A673 (cell line): ENCODE data around the gene CGNL1. TPM values are rescaled to one million over a fixed set of nuclear protein-coding genes. Genes with fewer than 3 reads are reported as not detected.

Experiments used
- BruUV-seq: library from RNA; stranded (reverse); fragments of 400-500 nt; replicated peaks from 2 replicates; lab custom pipeline; 2021; lab: Mats Ljungman, UMichigan
- CTCF ChIA-PET: fragments of 300-600 bp; sonication (Branson Sonifier 250); formaldehyde crosslinking; loops from one replicate; lab custom pipeline; 2022; ENCODE audit warnings: antibody characterized with exemption; lab: Charles Lee
- POLR2A ChIA-PET: fragments of 300-600 bp; sonication (Branson Sonifier 250); formaldehyde crosslinking; loops from one replicate; lab custom pipeline; 2022; ENCODE audit warnings: antibody characterized with exemption; ENCODE audit not compliant: low non-redundant PET; lab: Charles Lee
- DNase-seq: peaks from one replicate; pipeline ENCODE4 v3.0.0-alpha.2; 2015; ENCODE audit warnings: low spot score
- H3K27ac ChIP-seq: fragments of 200-600 bp; sonication (generic); 2 replicates; pipeline ENCODE4 v1.5.1; 2016; ENCODE audit warnings: mixed run types, low read depth, mild to moderate bottlenecking, mixed read lengths, antibody characterized with exemption, low read length; ENCODE audit not compliant: poor library complexity, severe bottlenecking
- H3K27me3 ChIP-seq: fragments of 200-600 bp; sonication (generic); replicated peaks from 2 replicates; pipeline ENCODE4 v1.6.1; 2017; ENCODE audit warnings: mixed run types, low read depth, mild to moderate bottlenecking, mixed read lengths, antibody characterized with exemption, low read length; ENCODE audit not compliant: insufficient read depth, poor library complexity
- H3K36me3 ChIP-seq: fragments of 200-600 bp; sonication (generic); 2 replicates; pipeline ENCODE4 v1.6.1; 2016; ENCODE audit warnings: mixed run types, mild to moderate bottlenecking, mixed read lengths, antibody characterized with exemption, low read length; ENCODE audit not compliant: insufficient read depth, poor library complexity, severe bottlenecking
- H3K4me1 ChIP-seq: fragments of 200-600 bp; sonication (generic); 2 replicates; pipeline ENCODE4 v1.6.1; 2017; ENCODE audit warnings: mixed run types, mild to moderate bottlenecking, mixed read lengths, antibody characterized with exemption, low read length; ENCODE audit not compliant: insufficient read depth, poor library complexity, severe bottlenecking
- H3K4me3 ChIP-seq: fragments of 200-600 bp; sonication (generic); 2 replicates; pipeline ENCODE4 v1.5.1; 2016; ENCODE audit warnings: low read depth, mixed run types, mild to moderate bottlenecking, mixed read lengths, low read length; ENCODE audit not compliant: poor library complexity, severe bottlenecking
- H3K9me3 ChIP-seq: fragments of 200-600 bp; sonication (generic); 2 replicates; pipeline ENCODE4 v1.6.1; 2016; ENCODE audit warnings: mixed run types, low read depth, mild to moderate bottlenecking, mixed read lengths, antibody characterized with exemption, low read length; ENCODE audit not compliant: poor library complexity, severe bottlenecking
- EZH2 ChIP-seq: fragments of 200-600 bp; sonication (generic); IDR thresholded peaks from 2 replicates; pipeline ENCODE4 v1.6.1; 2017; ENCODE audit warnings: borderline replicate concordance, low read depth, mild to moderate bottlenecking, mixed read lengths, antibody characterized with exemption, low read length; ENCODE audit not compliant: poor library complexity, severe bottlenecking
- intact Hi-C: fragments of 100-400 bp; cut with micrococcal nuclease; formaldehyde crosslinking; loops from one replicate; pipeline ENCODE4 v1.10.0; 2022; ENCODE audit not compliant: unreplicated experiment
- total RNA-seq: library from RNA; stranded (reverse); gene quantifications from 2 replicates; pipeline ENCODE4 v1.2.3, GENCODE V29; 2021
- TF ChIP-seq, protein P1 (sequence below): fragments of 300-800, 200-600 bp; sonication (generic); conservative IDR thresholded peaks from 2 replicates; pipeline ENCODE4 v1.5.1; 2017; ENCODE audit warnings: low read depth, mild to moderate bottlenecking, antibody characterized with exemption, low read length, moderate library complexity, mixed read lengths

Gene CGNL1
- total RNA-seq, 1 experiment from 2014 or later = 0.58 TPM

DNA sequence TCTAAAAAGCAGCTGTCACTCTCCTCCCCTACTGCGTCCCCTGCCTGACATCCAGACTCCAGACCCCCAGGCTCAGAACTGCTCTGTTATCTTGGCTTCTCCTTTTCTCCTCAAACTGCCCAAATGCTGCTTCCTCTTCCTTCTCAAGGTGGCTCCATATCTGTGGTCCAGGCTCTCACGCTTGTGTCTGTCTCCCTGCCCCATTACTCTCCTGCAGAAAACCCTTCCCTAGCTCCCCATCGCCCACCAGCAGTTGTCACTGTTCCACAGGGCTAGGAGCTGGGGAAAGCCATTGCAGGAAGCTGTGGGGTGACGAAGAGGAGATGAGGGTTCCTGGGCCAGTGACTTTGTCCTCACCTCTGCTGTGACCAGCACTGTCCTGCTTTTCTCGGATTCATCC, 30.7 kb upstream of the CGNL1 start:
- intact Hi-C loops = no loop called here
- no peak for TF ChIP-seq EZH2
- TF ChIP-seq, protein P1, sequence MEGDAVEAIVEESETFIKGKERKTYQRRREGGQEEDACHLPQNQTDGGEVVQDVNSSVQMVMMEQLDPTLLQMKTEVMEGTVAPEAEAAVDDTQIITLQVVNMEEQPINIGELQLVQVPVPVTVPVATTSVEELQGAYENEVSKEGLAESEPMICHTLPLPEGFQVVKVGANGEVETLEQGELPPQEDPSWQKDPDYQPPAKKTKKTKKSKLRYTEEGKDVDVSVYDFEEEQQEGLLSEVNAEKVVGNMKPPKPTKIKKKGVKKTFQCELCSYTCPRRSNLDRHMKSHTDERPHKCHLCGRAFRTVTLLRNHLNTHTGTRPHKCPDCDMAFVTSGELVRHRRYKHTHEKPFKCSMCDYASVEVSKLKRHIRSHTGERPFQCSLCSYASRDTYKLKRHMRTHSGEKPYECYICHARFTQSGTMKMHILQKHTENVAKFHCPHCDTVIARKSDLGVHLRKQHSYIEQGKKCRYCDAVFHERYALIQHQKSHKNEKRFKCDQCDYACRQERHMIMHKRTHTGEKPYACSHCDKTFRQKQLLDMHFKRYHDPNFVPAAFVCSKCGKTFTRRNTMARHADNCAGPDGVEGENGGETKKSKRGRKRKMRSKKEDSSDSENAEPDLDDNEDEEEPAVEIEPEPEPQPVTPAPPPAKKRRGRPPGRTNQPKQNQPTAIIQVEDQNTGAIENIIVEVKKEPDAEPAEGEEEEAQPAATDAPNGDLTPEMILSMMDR = peak; percentile 52
- H3K4me3 ChIP-seq = no peak overlapping the region
- H3K27ac ChIP-seq = no peak overlapping the region
- ChIA-PET CTCF (interaction anchor here (0.9 to 3.2 kb wide), 4 partner anchors 182 to 196 kb away, joined by 3 to 20 read pairs (median 4); no protein-coding TSS in a partner anchor), POLR2A (no interaction called here)
- H3K4me1 ChIP-seq = no peaks in the 10 kb centered on the region
- H3K9me3 ChIP-seq = peaks cover 5% of the 10 kb centered on the region
- no peaks in the 10 kb centered on the region for H3K36me3 ChIP-seq
- peak; percentile 40 for DNase-seq
- no peaks in the 10 kb centered on the region for H3K27me3 ChIP-seq
- no TSS peak for BruUV-seq

DNA sequence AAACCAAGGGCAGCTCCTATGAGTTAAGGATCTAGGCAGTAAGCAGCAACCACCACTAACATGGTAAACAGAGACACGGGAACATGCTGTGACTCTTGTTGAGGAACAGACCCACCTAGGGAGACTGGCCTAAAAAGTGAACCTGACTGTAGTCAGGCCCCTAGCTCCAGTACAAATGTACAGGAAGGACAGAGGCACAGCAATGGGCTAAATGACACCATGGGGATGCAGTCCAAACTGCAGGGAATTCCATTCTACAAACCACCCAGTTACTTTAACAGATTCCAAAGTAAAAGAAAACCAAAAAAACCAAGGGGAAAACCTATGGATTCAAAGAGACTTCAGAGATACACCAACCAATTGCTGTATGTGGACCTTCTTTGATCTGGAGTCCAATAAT, 28.2 kb upstream of the CGNL1 start:
- no peak for DNase-seq
- peaks cover 5% of the 10 kb centered on the region for H3K9me3 ChIP-seq
- BruUV-seq = no TSS peak
- no peaks in the 10 kb centered on the region for H3K36me3 ChIP-seq
- no peak overlapping the region for H3K27ac ChIP-seq
- intact Hi-C loops = no loop called here
- no peaks in the 10 kb centered on the region for H3K27me3 ChIP-seq
- no peak overlapping the region for H3K4me3 ChIP-seq
- no peak for TF ChIP-seq EZH2
- TF ChIP-seq, protein P1 = no peak
- POLR2A ChIA-PET = no interaction called here
- no peaks in the 10 kb centered on the region for H3K4me1 ChIP-seq
- CTCF ChIA-PET = no interaction called here

DNA sequence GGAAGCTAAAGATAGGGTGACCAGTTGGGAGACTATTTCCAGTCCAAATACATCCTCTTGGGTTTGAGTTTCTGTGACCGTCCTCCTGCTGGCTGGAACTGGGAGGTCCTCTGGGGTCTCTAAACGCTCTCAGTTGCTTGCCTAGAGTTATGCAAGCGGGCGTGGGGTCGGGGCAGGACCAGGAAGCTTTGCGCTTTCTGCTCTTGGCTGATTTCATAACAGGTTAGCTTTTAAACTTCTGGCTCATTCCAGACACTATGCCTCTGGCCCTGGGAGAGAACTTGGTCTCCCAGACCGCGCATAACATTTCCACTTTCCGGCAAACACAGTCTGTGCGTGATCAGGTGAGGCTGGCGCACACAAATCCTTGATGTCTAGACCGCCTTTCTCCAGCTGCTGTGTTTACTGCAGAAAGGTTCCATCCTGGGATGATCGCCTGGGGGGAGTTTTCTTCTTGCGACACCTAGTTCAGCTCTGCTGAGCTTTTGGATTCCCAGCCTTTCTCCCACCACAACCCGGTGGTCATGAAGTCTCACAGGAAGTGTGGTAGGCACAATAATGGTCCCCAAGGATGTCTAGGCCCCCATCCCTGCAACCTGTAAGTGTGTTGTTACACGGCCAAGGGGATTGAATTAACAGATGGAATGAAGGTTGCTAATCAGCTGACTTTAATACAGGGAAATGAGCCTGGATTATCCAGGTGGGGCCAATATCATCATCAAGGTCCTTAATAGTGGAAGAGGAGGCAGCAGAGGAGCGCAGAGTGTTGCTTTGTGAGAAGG, 23.6 kb upstream of the CGNL1 start:
- no TSS peak for BruUV-seq
- Histone ChIP-seq H3K27ac (no peak overlapping the region), H3K27me3 (no peaks in the 10 kb centered on the region), H3K36me3 (no peaks in the 10 kb centered on the region), H3K4me1 (no peaks in the 10 kb centered on the region), H3K4me3 (no peak overlapping the region), H3K9me3 (peaks cover 5% of the 10 kb centered on the region)
- no peak for TF ChIP-seq EZH2
- TF ChIP-seq, protein P1 = no peak
- ChIA-PET CTCF (no interaction called here), POLR2A (no interaction called here)
- intact Hi-C loops = no loop called here
- no peak for DNase-seq
